HEK293 (cell line): Measurements from ENCODE around the gene HLF.

Source experiments
- CTCF ChIP-seq: fragments of 450-650 bp; formaldehyde crosslinking; IDR thresholded peaks from 2 replicates; pipeline ENCODE4 v1.5.1; 2016; ENCODE audit warnings: missing biosample characterization, missing genetic modification characterization
- ZNF175 ChIP-seq: fragments of 450-650 bp; formaldehyde crosslinking; IDR thresholded peaks from 2 replicates; pipeline ENCODE4 v1.5.1; 2016; ENCODE audit warnings: missing biosample characterization, missing genetic modification characterization
- ZNF362 ChIP-seq: fragments of 450-650 bp; formaldehyde crosslinking; IDR thresholded peaks from 2 replicates; pipeline ENCODE4 v1.5.1; 2016; ENCODE audit warnings: missing biosample characterization, missing genetic modification characterization
- ZNF624 ChIP-seq: fragments of 450-650 bp; formaldehyde crosslinking; IDR thresholded peaks from 2 replicates; pipeline ENCODE4 v1.5.1; 2017; ENCODE audit warnings: missing biosample characterization, missing genetic modification characterization

- TF ChIP-seq ZNF624 (tag by site-specific recombination), result no peak
- no peak for TF ChIP-seq ZNF362
- TF ChIP-seq CTCF, result no peak
- no peak for TF ChIP-seq ZNF175 (tag by site-specific recombination)
Observed at GRCh38 chr17:55230716-55231115, 34.0 kb upstream of the HLF start.
